Measurements from ENCODE around the gene CRTC3. TPM values are rescaled to one million over a fixed set of nuclear protein-coding genes. Genes with fewer than 3 reads are reported as not detected.
A peak's percentile ranks its signal among the peaks of the same experiment; 100 is the strongest.

The CRTC3 gene
- total and polyA plus RNA-seq, 4 donors: 12.9 to 82.2 (median 44.0) TPM

DNA sequence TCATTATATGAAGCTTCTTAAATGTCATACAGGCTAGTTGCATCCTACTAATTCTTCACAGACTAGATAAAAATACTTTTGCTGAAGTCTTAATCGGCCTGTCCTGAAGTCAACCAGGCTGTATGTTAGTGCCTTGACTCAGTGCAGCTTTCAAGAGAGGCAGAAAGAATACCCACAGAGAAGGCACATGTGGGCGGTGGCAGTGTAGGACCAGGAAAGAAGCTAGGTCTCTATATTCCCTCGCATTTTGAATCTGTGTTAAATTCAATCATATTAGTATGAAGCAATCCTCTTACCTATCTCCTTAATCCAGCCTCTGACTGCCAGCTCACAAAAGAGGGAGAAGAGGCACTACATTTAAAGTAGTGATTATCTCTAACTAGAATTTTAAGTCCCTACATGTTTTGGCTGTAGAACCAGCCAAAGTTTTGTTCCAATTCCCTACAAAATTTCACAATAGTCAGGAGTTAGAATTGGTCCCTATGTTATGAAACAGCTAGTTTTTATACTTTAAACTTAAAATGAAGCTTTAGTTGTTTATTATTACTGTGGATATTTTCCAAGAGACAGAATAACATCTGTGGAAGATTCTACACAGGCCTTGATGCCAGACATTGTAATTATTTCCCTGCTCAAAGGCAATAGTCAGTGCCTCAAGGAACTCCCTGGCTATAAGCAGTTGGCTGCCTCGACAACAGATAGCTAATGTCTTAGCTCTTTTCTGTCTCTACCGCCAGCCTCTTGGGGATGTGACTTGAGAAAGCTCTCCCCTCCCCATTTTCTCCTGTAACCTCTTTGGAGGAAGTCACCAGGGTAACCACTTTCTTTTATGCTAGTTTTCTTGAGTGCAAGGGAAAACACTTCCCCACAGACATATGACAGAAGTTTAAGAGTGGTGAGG lies 31.9 kb downstream of the CRTC3 start:
- Histone ChIP-seq H3K27me3 (ENCODE audit: control insufficient read depth in 1 of 2, insufficient read depth in 2 of 2, low read length in 1 of 2) (no peaks in the 10 kb centered on the region), H3K4me1 (ENCODE audit: control insufficient read depth in 1 of 2, insufficient read depth in 2 of 2, low read length in 2 of 2) (peaks cover 6 to 8% of the 10 kb centered on the region in 2 donors), H3K9me3 (ENCODE audit: control insufficient read depth, low read length) (no peaks in the 10 kb centered on the region), H3K36me3 (ENCODE audit: control insufficient read depth in 1 of 2, insufficient read depth in 2 of 2, low read length in 1 of 2) (no peaks in the 10 kb centered on the region), H3K27ac (ENCODE audit: low read depth in 1 of 2, low read length in 2 of 2) (peak overlapping the region; percentile 39 to 89), H3K4me3 (ENCODE audit: low read length in 2 of 2) (no peak overlapping the region)
- no peak for DNase-seq
- peak; percentile 34 for ATAC-seq (ENCODE audit: low FRiP score)
- WGBS, 2 donors: 21 to 25% methylated on average over 5 of the region's 5 CpGs
- intact Hi-C loops (cut with DNase I): no loop called here

DNA sequence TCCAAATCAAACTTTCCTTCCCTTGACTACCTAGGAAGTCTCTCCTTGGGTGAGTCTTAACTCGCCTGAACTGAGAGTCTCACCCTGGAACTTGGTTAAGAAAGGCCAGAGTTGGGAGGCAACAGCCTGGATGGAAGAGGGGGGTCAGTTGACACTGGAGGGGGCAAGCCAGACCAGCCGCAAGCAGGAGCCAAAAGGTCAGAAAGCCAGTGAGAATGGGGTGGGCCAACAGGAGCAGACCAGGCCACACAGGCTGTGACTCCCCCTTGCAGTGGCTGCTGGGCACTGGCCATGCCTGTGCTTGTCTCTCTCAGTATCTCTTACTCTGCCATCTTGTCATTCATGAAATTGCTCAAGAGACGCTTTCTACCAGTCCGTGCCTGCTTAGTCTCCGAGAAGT lies 32.9 kb downstream of the CRTC3 start:
- WGBS, 2 donors: 90 to 94% methylated on average over 5 of the region's 5 CpGs
- H3K36me3 ChIP-seq (ENCODE audit: control insufficient read depth in 1 of 2, insufficient read depth in 2 of 2, low read length in 1 of 2): no peaks in the 10 kb centered on the region
- intact Hi-C loops (cut with DNase I): no loop called here
- no peak overlapping the region for H3K4me3 ChIP-seq (ENCODE audit: low read length in 2 of 2)
- peaks cover 4 to 8% of the 10 kb centered on the region in 2 donors for H3K4me1 ChIP-seq (ENCODE audit: control insufficient read depth in 1 of 2, insufficient read depth in 2 of 2, low read length in 2 of 2)
- no peaks in the 10 kb centered on the region for H3K9me3 ChIP-seq (ENCODE audit: control insufficient read depth, low read length)
- DNase-seq: no peak
- H3K27ac ChIP-seq (ENCODE audit: low read depth in 1 of 2, low read length in 2 of 2): peak overlapping the region; percentile 39 to 74
- H3K27me3 ChIP-seq (ENCODE audit: control insufficient read depth in 1 of 2, insufficient read depth in 2 of 2, low read length in 1 of 2): no peaks in the 10 kb centered on the region
- no peak for ATAC-seq (ENCODE audit: low FRiP score)

DNA sequence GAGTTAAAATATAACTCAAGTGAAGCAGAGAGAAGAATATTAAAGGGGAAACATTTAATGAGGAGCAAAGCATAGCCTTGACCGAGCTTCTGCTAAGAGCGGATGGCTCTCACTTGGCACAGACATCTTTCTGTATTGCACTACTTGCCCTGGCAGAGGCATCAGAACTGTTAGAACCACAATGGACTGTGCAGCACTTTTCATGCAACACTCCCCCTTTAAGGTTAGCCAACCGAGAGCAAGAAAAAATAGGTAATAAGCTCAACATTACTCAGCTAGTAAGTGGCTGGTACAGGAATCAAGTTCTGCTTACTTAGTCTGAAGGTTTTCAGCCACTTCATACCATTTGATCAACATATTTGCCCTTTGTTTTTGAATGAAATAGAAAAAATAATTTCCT lies 33.7 kb downstream of the CRTC3 start:
- no peak for ATAC-seq (ENCODE audit: low FRiP score)
- Histone ChIP-seq H3K27me3 (ENCODE audit: control insufficient read depth in 1 of 2, insufficient read depth in 2 of 2, low read length in 1 of 2) (no peaks in the 10 kb centered on the region), H3K4me1 (ENCODE audit: control insufficient read depth in 1 of 2, insufficient read depth in 2 of 2, low read length in 2 of 2) (peaks cover 4 to 8% of the 10 kb centered on the region in 2 donors), H3K4me3 (ENCODE audit: low read length in 2 of 2) (no peak overlapping the region), H3K36me3 (ENCODE audit: control insufficient read depth in 1 of 2, insufficient read depth in 2 of 2, low read length in 1 of 2) (no peaks in the 10 kb centered on the region), H3K27ac (ENCODE audit: low read depth in 1 of 2, low read length in 2 of 2) (peak overlapping the region; percentile 17 to 74), H3K9me3 (ENCODE audit: control insufficient read depth, low read length) (no peaks in the 10 kb centered on the region)
- 49 to 56% methylated on average over 3 of the region's 3 CpGs for WGBS, 2 donors
- intact Hi-C loops (cut with DNase I): no loop called here
- DNase-seq: no peak

DNA sequence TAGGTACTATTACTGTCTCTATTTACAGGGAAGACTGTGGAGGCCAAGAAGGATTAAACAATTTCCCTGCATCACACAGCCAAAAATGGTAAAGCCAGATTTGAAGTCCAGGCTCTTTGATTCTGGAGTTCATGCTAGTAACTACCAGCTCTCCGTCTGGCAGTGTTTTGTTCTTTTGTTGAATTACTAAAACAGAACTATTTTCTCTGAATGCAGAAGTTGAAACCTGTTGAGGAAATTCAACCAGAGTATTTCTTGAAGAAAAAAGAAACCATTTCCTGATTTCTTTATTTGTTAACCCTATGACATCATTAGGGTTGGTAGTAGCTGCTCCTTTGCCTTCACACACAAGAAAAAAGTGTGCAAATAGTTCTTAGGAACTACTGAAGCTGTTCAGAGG lies 34.3 kb downstream of the CRTC3 start:
- H3K9me3 ChIP-seq (ENCODE audit: control insufficient read depth, low read length): no peaks in the 10 kb centered on the region
- DNase-seq: no peak
- H3K27ac ChIP-seq (ENCODE audit: low read depth in 1 of 2, low read length in 2 of 2): peak overlapping the region; percentile 58 to 74
- peaks cover 4 to 8% of the 10 kb centered on the region in 2 donors for H3K4me1 ChIP-seq (ENCODE audit: control insufficient read depth in 1 of 2, insufficient read depth in 2 of 2, low read length in 2 of 2)
- 5 to 6% methylated on average over 1 of the region's 1 CpG for WGBS, 2 donors
- H3K4me3 ChIP-seq (ENCODE audit: low read length in 2 of 2): no peak overlapping the region
- H3K27me3 ChIP-seq (ENCODE audit: control insufficient read depth in 1 of 2, insufficient read depth in 2 of 2, low read length in 1 of 2): no peaks in the 10 kb centered on the region
- ATAC-seq (ENCODE audit: low FRiP score): no peak
- H3K36me3 ChIP-seq (ENCODE audit: control insufficient read depth in 1 of 2, insufficient read depth in 2 of 2, low read length in 1 of 2): no peaks in the 10 kb centered on the region
- intact Hi-C loops (cut with DNase I): no loop called here

DNA sequence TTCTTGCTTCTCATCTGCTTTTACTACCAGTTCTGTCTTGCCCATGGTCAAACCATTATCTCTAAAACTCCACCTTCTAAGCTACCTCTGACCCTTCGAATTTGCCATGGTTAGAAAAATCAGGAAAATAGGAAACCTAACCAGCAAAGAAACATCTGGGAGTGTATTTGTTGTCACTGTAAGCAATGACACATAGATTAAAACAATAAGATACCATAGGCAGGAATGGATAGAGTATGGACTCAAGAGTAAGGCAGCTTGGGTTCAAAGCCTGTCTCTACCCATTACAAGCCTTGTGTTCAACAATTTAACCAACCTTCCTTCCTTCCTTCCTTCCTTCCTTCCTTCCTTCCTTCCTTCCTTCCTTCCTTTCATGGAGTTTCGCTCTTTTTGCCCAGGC lies 34.9 kb downstream of the CRTC3 start:
- Histone ChIP-seq H3K9me3 (ENCODE audit: control insufficient read depth, low read length) (no peaks in the 10 kb centered on the region), H3K4me1 (ENCODE audit: control insufficient read depth in 1 of 2, insufficient read depth in 2 of 2, low read length in 2 of 2) (peaks cover 4 to 8% of the 10 kb centered on the region in 2 donors), H3K36me3 (ENCODE audit: control insufficient read depth in 1 of 2, insufficient read depth in 2 of 2, low read length in 1 of 2) (no peaks in the 10 kb centered on the region), H3K27me3 (ENCODE audit: control insufficient read depth in 1 of 2, insufficient read depth in 2 of 2, low read length in 1 of 2) (no peaks in the 10 kb centered on the region), H3K27ac (ENCODE audit: low read depth in 1 of 2, low read length in 2 of 2) (peak overlapping the region; percentile 58 to 74), H3K4me3 (ENCODE audit: low read length in 2 of 2) (no peak overlapping the region)
- no peak for ATAC-seq (ENCODE audit: low FRiP score)
- DNase-seq: no peak
- WGBS, 2 donors: 62 to 78% methylated on average over 2 of the region's 2 CpGs
- intact Hi-C loops (cut with DNase I): no loop called here

- Histone ChIP-seq H3K36me3 (ENCODE audit: control insufficient read depth in 1 of 2, insufficient read depth in 2 of 2, low read length in 1 of 2) (no peaks in the 10 kb centered on the region), H3K4me3 (ENCODE audit: low read length in 2 of 2) (no peak overlapping the region), H3K27me3 (ENCODE audit: control insufficient read depth in 1 of 2, insufficient read depth in 2 of 2, low read length in 1 of 2) (no peaks in the 10 kb centered on the region), H3K9me3 (ENCODE audit: control insufficient read depth, low read length) (no peaks in the 10 kb centered on the region), H3K27ac (ENCODE audit: low read depth in 1 of 2, low read length in 2 of 2) (no peak overlapping the region), H3K4me1 (ENCODE audit: control insufficient read depth in 1 of 2, insufficient read depth in 2 of 2, low read length in 2 of 2) (peaks cover 4 to 8% of the 10 kb centered on the region in 2 donors)
- DNase-seq (no peak), ATAC-seq (ENCODE audit: low FRiP score) (no peak)
- intact Hi-C loops (cut with DNase I): no loop called here
Measured at GRCh38 chr15:90565866-90566265, 36.1 kb downstream of the CRTC3 start.

DNA sequence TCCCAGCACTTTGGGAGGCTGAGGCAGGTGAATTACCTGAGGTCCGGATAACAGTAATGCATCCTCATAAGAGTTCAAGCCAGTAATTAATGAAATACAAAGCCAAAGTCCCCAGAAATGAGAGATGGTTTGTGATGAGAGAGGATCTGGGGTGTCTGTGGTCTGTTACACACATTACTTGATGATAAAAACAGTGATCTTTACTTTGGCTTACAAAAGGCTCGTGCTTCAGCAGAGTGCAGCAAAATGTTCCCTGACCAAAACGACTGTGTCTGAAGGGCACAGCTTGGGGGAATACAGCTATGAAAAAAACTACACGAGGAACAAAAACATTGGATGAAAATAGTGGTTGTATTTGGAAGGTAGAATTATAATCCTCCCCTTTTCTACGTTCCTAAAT lies 40.9 kb downstream of the CRTC3 start:
- H3K27me3 ChIP-seq (ENCODE audit: control insufficient read depth in 1 of 2, insufficient read depth in 2 of 2, low read length in 1 of 2): no peaks in the 10 kb centered on the region
- no peak for DNase-seq

GRCh38 chr15:90571063-90571541 lies 41.4 kb downstream of the CRTC3 start:
- no peaks in the 10 kb centered on the region for H3K36me3 ChIP-seq (ENCODE audit: control insufficient read depth in 1 of 2, insufficient read depth in 2 of 2, low read length in 1 of 2)
- no peak overlapping the region for H3K4me3 ChIP-seq (ENCODE audit: low read length in 2 of 2)
- DNase-seq (peak in 1 of 2 donors; percentile 75), ATAC-seq (ENCODE audit: low FRiP score) (peak; percentile 78)
- H3K27me3 ChIP-seq (ENCODE audit: control insufficient read depth in 1 of 2, insufficient read depth in 2 of 2, low read length in 1 of 2): no peaks in the 10 kb centered on the region
- WGBS, 2 donors: 32 to 38% methylated on average over 4 of the region's 4 CpGs
- intact Hi-C loops (cut with DNase I): no loop called here
- no peak overlapping the region for H3K27ac ChIP-seq (ENCODE audit: low read depth in 1 of 2, low read length in 2 of 2)
- no peaks in the 10 kb centered on the region for H3K4me1 ChIP-seq (ENCODE audit: control insufficient read depth in 1 of 2, insufficient read depth in 2 of 2, low read length in 2 of 2)
- H3K9me3 ChIP-seq (ENCODE audit: control insufficient read depth, low read length): no peaks in the 10 kb centered on the region

More for the DNA sequence above, 40.9 kb downstream of the CRTC3 start:
- no peak overlapping the region for H3K4me3 ChIP-seq (ENCODE audit: low read length in 2 of 2)
- intact Hi-C loops (cut with DNase I): no loop called here
- ATAC-seq (ENCODE audit: low FRiP score): no peak
- 15 to 17% methylated on average over 5 of the region's 5 CpGs for WGBS, 2 donors
- H3K9me3 ChIP-seq (ENCODE audit: control insufficient read depth, low read length): no peaks in the 10 kb centered on the region
- no peaks in the 10 kb centered on the region for H3K4me1 ChIP-seq (ENCODE audit: control insufficient read depth in 1 of 2, insufficient read depth in 2 of 2, low read length in 2 of 2)
- H3K36me3 ChIP-seq (ENCODE audit: control insufficient read depth in 1 of 2, insufficient read depth in 2 of 2, low read length in 1 of 2): no peaks in the 10 kb centered on the region
- no peak overlapping the region for H3K27ac ChIP-seq (ENCODE audit: low read depth in 1 of 2, low read length in 2 of 2)

DNA sequence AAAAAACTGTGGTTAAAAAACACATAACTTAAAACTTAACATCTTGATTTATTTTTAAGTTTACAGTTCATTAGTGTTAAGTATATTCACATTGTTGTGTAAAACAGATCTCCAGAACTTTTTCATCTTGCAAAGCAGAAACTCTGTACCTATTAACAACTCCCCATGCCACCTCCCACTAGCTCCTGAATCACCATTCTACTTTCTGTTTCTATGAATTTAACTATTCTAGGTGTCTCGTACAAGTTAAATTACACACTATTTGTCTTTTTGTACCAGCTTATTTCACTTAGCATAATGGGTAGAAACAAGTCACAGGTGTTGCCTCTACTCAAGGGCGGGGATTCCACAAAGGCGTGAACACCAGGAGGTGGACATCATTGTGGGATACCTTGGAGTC lies 43.2 kb downstream of the CRTC3 start:
- H3K4me3 ChIP-seq (ENCODE audit: low read length in 2 of 2): no peak overlapping the region
- no peak for ATAC-seq (ENCODE audit: low FRiP score)
- intact Hi-C loops (cut with DNase I): no loop called here
- WGBS, 2 donors: 96 to 98% methylated on average over 3 of the region's 3 CpGs
- no peaks in the 10 kb centered on the region for H3K9me3 ChIP-seq (ENCODE audit: control insufficient read depth, low read length)
- H3K27ac ChIP-seq (ENCODE audit: low read depth in 1 of 2, low read length in 2 of 2): no peak overlapping the region
- no peaks in the 10 kb centered on the region for H3K4me1 ChIP-seq (ENCODE audit: control insufficient read depth in 1 of 2, insufficient read depth in 2 of 2, low read length in 2 of 2)
- H3K27me3 ChIP-seq (ENCODE audit: control insufficient read depth in 1 of 2, insufficient read depth in 2 of 2, low read length in 1 of 2): no peaks in the 10 kb centered on the region
- no peak for DNase-seq
- no peaks in the 10 kb centered on the region for H3K36me3 ChIP-seq (ENCODE audit: control insufficient read depth in 1 of 2, insufficient read depth in 2 of 2, low read length in 1 of 2)

Measured in aorta (tissue), 5 donors.